Stimulated activated CD4-positive, alpha-beta T cell treated with anti-CD3 and anti-CD28 coated beads, TNF-alpha, amount 100 ng/mL, for 4 hours (primary cell): Measurements from ENCODE around the gene SPEM3.

ENCODE experiments used
- DNase-seq, 3 experiments: peaks; one replicate each; pipeline ENCODE4 v3.0.0-alpha.2; 2020; ENCODE audit warnings: low read depth in 3 of 3

Gene SPEM3

GRCh38 chr17:7421186-7421585, 7.5 kb upstream of the SPEM3 start:
- DNase-seq, result no peak

GRCh38 chr17:7423679-7424078, 5.0 kb upstream of the SPEM3 start:
- no peak for DNase-seq

GRCh38 chr17:7425316-7425715, 3.3 kb upstream of the SPEM3 start, which contains the start of gene SPEM2:
Gene SPEM2 (plus strand): TSS chr17:7425616. CDS start chr17:7425689, 73 bp downstream.
- no peak for DNase-seq

- DNase-seq, result no peak
These were observed 2.9 kb upstream of the SPEM3 start for GRCh38 chr17:7425756-7426155.

GRCh38 chr17:7426203-7426863, 2.3 kb upstream of the SPEM3 start:
- no peak for DNase-seq

- DNase-seq, result no peak
These were observed 1.7 kb upstream of the SPEM3 start for GRCh38 chr17:7426896-7427489.

- DNase-seq, result no peak
These were observed 1.1 kb upstream of the SPEM3 start for GRCh38 chr17:7427549-7427948.

GRCh38 chr17:7429722-7430121, 1.1 kb downstream of the SPEM3 start:
- DNase-seq, result no peak

- no peak for DNase-seq
These were observed 2.6 kb downstream of the SPEM3 start for GRCh38 chr17:7431231-7431630.

- DNase-seq, result no peak
These were observed 3.6 kb downstream of the SPEM3 start for GRCh38 chr17:7432296-7432695.

GRCh38 chr17:7435676-7436555, 7.3 kb downstream of the SPEM3 start:
- DNase-seq, result peak in 2 of 3 experiments; percentile 28 to 48

- peak; percentile 62 to 71 (median 68) for DNase-seq
These were observed 8.1 kb downstream of the SPEM3 start for GRCh38 chr17:7436556-7437368.

GRCh38 chr17:7437369-7437863, 8.8 kb downstream of the SPEM3 start:
- DNase-seq, result no peak

GRCh38 chr17:7437950-7438614, 9.4 kb downstream of the SPEM3 start:
- peak in 2 of 3 experiments; percentile 40 to 53 for DNase-seq

GRCh38 chr17:7438656-7439460, 10.2 kb downstream of the SPEM3 start:
- no peak for DNase-seq

GRCh38 chr17:7439462-7440112, 10.9 kb downstream of the SPEM3 start, which contains the start of gene FGF11:
Gene FGF11 (plus strand): TSS chr17:7439512. CDS start chr17:7439621, 109 bp downstream.
- no peak for DNase-seq

- DNase-seq, result no peak
These were observed 11.6 kb downstream of the SPEM3 start for GRCh38 chr17:7440113-7440833.

GRCh38 chr17:7440834-7441195, 12.2 kb downstream of the SPEM3 start:
- no peak for DNase-seq

- no peak for DNase-seq
These were observed 12.6 kb downstream of the SPEM3 start for GRCh38 chr17:7441266-7441665.
